Measurements from ENCODE around the gene KRT79. TPM values are rescaled to one million over a fixed set of nuclear protein-coding genes. Genes with fewer than 3 reads are reported as not detected.

The KRT79 gene
- total and polyA plus RNA-seq, 9 of the 15 experiments (the other 6 are each of a cell fraction or from before 2014, with no cell fraction given) = 0.03 to 2.3 (median 0.23) TPM; not detected in 2

DNA sequence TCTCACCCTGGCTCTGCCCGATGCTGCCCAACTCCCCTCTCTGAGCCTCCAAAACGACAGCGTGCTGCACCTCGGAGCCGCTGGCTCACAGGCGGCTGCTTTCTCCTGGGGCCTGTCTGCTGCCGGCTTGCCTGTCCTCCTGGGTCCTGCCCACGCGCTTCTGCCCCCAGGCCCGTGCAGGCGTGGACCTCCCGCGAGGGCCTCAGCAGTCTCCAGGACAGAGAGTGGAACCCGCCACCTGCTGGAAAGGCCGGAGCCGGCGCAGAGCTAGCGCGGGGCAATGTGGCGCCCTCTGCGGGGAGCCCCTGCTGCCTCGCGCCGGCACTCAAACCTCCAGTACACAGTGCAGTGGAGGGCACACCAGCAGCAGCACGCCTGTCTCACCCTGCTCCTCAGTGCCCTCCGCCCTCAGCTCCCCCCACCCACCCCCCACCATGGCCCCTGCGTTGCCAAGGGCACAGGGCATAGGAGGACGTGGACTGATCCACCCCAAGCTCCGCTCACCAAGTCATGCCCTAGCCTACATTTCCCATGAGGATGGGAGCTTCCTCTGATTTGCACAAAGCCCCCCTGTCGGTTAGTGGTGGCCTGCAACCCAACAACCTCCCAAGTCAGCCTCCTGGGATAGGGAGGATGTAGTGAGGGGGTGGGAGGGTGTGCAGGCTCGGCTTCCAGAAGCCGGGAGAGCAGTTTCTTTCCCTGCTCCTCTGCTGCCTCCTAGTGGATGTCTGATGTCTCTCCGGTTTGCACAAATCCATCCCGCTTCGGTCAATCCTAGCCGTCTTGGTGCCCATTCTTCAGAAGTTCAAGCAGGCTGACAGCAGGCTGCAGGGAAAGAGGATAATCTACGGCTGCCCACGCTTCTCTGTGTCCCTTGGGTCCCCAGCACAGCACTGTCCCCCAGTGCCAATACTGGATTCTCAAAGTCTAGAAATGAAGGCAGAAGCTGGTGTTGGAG lies 45.6 kb upstream of the KRT79 start (continued):
- TF ChIP-seq MIER1 (IDR thresholded peaks at IDR 0.05; ENCODE audit: low read depth) = no peak
- TF ChIP-seq, protein P1, sequence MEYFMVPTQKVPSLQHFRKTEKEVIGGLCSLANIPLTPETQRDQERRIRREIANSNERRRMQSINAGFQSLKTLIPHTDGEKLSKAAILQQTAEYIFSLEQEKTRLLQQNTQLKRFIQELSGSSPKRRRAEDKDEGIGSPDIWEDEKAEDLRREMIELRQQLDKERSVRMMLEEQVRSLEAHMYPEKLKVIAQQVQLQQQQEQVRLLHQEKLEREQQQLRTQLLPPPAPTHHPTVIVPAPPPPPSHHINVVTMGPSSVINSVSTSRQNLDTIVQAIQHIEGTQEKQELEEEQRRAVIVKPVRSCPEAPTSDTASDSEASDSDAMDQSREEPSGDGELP (CRISPR knock-in tag; IDR thresholded peaks at IDR 0.05; ENCODE audit: borderline replicate concordance) = peak; percentile 80
- no peak for TF ChIP-seq ZNF778 (CRISPR knock-in tag; IDR thresholded peaks at IDR 0.05)
- no peak for TF ChIP-seq CBX2 (IDR thresholded peaks at IDR 0.05; ENCODE audit: insufficient read depth, low read length, poor library complexity, severe bottlenecking)
- TF ChIP-seq, protein P2, sequence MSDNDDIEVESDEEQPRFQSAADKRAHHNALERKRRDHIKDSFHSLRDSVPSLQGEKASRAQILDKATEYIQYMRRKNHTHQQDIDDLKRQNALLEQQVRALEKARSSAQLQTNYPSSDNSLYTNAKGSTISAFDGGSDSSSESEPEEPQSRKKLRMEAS (CRISPR knock-in tag; IDR thresholded peaks at IDR 0.05) = peak; percentile 53; the same call in 1 of the 2 replicates
- TF ChIP-seq, protein P3, sequence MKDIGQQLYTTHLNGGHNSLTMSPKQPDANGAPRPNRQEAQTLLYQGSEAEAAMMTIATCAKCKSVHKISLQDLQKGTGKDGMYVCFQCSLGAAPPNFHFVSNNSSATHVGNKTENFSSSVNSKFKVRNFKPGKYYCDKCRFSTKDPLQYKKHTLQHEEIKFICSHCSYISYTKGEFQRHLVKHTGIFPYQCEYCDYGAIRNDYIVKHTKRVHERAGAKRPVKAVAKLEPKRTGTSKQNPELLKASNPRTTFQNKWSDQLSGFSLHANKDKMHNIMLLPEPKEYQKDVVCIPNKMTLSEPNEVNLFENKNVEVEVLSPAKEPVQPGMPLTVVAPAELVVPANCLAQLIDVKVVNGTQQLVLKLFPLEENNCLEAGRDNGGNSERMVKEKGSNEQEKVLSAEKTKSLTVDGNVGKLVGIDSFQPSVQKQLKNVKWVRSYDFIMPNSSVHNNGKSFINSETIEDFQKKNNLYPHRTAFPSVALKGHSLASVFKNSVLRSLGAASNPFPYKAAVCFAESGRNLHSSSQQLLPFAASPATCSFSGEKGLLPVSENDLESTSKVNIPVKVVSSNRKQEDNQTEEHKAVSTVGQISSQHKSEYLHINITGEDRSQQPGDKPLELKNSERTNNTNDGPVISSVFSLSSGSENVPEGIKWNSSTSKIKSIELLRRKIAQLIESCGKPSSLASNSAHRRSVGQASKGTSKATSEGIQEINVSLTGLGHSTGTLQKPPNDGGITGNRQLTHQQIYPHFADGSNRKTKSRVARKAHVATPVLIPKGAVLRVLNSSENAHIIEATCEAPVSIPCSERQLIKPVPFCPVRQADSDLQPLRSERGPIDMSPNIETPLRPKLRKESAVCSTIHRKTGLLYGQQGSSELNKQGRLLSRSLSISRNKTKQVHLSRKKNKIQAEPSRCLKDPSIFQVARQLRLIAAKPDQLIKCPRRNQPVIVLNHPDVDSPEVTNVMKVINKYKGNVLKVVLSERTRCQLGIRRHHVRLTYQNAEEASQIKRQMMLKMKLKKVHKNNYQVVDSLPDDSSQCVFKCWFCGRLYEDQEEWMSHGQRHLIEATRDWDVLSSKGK (CRISPR knock-in tag; IDR thresholded peaks at IDR 0.05) = no peak
- TF ChIP-seq TRIM28 (IDR thresholded peaks at IDR 0.05) = 0 out of 2 replicates have a peak, but pooled peaks have one; percentile 17
- peak; percentile 54 for TF ChIP-seq FOSL1 (tag; conservative IDR thresholded peaks at IDR 0.05)
- peak; percentile 68; the same call in 1 of the 2 replicates for TF ChIP-seq GATAD2A (IDR thresholded peaks at IDR 0.05)
- peak; percentile 96 for TF ChIP-seq STAG1 (CRISPR knock-in tag; IDR thresholded peaks at IDR 0.05; ENCODE audit: borderline replicate concordance)
- no peak for TF ChIP-seq NFE2L1 (tag; IDR thresholded peaks at IDR 0.05; ENCODE audit: borderline replicate concordance, low read depth)
- 0 out of 2 replicates have a peak, but pooled peaks have one; percentile 44 for TF ChIP-seq SUPT5H (IDR thresholded peaks at IDR 0.05)
- TF ChIP-seq, protein P4, sequence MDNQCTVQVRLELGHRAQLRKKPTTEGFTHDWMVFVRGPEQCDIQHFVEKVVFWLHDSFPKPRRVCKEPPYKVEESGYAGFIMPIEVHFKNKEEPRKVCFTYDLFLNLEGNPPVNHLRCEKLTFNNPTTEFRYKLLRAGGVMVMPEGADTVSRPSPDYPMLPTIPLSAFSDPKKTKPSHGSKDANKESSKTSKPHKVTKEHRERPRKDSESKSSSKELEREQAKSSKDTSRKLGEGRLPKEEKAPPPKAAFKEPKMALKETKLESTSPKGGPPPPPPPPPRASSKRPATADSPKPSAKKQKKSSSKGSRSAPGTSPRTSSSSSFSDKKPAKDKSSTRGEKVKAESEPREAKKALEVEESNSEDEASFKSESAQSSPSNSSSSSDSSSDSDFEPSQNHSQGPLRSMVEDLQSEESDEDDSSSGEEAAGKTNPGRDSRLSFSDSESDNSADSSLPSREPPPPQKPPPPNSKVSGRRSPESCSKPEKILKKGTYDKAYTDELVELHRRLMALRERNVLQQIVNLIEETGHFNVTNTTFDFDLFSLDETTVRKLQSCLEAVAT (IDR thresholded peaks at IDR 0.05) = peak; percentile 50 to 83; a peak in 2 of 4 replicates
- TF ChIP-seq, protein P5, sequence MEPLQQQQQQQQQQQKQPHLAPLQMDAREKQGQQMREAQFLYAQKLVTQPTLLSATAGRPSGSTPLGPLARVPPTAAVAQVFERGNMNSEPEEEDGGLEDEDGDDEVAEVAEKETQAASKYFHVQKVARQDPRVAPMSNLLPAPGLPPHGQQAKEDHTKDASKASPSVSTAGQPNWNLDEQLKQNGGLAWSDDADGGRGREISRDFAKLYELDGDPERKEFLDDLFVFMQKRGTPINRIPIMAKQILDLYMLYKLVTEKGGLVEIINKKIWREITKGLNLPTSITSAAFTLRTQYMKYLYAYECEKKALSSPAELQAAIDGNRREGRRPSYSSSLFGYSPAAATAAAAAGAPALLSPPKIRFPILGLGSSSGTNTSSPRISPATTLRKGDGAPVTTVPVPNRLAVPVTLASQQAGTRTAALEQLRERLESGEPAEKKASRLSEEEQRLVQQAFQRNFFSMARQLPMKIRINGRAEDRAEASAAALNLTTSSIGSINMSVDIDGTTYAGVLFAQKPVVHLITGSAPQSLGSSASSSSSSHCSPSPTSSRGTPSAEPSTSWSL (CRISPR knock-in tag; IDR thresholded peaks at IDR 0.05; ENCODE audit: borderline replicate concordance) = peak; percentile 82; the same call in 1 of the 2 replicates
- no peak for TF ChIP-seq FOXJ3 (CRISPR knock-in tag; IDR thresholded peaks at IDR 0.05)
- TF ChIP-seq HLTF (IDR thresholded peaks at IDR 0.05) = peak; percentile 81; the same call in 1 of the 2 replicates
- TF ChIP-seq ATF7 (IDR thresholded peaks at IDR 0.05) = peak; percentile 47; the same call in 1 of the 2 replicates
- TF ChIP-seq ZNF76 (CRISPR knock-in tag; IDR thresholded peaks at IDR 0.05; ENCODE audit: borderline replicate concordance) = peak; percentile 53; the same call in 1 of the 2 replicates
- peak; percentile 78; the same call in 1 of the 2 replicates for TF ChIP-seq HNRNPL (IDR thresholded peaks at IDR 0.05; ENCODE audit: low read depth, low read length)
- 0 out of 2 replicates have a peak, but pooled peaks have one; percentile 8 for TF ChIP-seq HDAC2 (IDR thresholded peaks at IDR 0.05)

Measured in K562 (cell line).